HG02870 (cell line): Measurements from ENCODE around the gene AHNAK2.

Experiments used
- ATAC-seq: cut with Tn5 transposase; IDR thresholded peaks from one replicate; pipeline ENCODE4 v1.9.1; 2021; ENCODE audit warnings: mild to moderate bottlenecking, moderate library complexity; ENCODE audit not compliant: unreplicated experiment

The AHNAK2 gene

GRCh38 chr14:104888489-104889374 is 89.4 kb downstream of the AHNAK2 start:
- no peak for ATAC-seq

- ATAC-seq: no peak
Measured at GRCh38 chr14:104887623-104888488, 90.3 kb downstream of the AHNAK2 start.
